HG03064 (cell line): Measurements from ENCODE around the gene AQP10.
"Not testable (repeated sequence)": the region's sequence is repeated elsewhere in the genome, so short reads cannot be mapped to it uniquely, and the experiment has no call there.

Experiments
- ATAC-seq: cut with Tn5 transposase; IDR thresholded peaks from one replicate; pipeline ENCODE4 v1.9.1; 2021; ENCODE audit warnings: low read depth; ENCODE audit not compliant: unreplicated experiment

The AQP10 gene

GRCh38 chr1:154320882-154321608 lies at the start of gene AQP10:
TSS of gene AQP10 (plus strand) at chr1:154321093. CDS start at chr1:154321156, 63 bp downstream.
- ATAC-seq = no peak

GRCh38 chr1:154272217-154272998 lies 48.5 kb upstream of the AQP10 start, which contains the start of gene HAX1:
TSS of gene HAX1 (plus strand) at chr1:154272629. CDS start at chr1:154272724, 95 bp downstream.
- ATAC-seq = peak; percentile 84

GRCh38 chr1:154272999-154273563 lies 47.8 kb upstream of the AQP10 start:
- no peak for ATAC-seq

- no peak for ATAC-seq
Observed at GRCh38 chr1:154276797-154277196, 44.1 kb upstream of the AQP10 start.

GRCh38 chr1:154287591-154287990 lies 33.3 kb upstream of the AQP10 start:
- ATAC-seq = not testable (repeated sequence)

- no peak for ATAC-seq
Observed at GRCh38 chr1:154288661-154289060, 32.2 kb upstream of the AQP10 start.

GRCh38 chr1:154290921-154291320 lies 30.0 kb upstream of the AQP10 start:
- ATAC-seq = no peak

GRCh38 chr1:154295408-154296235 lies 25.3 kb upstream of the AQP10 start:
- ATAC-seq = no peak

- no peak for ATAC-seq
Observed at GRCh38 chr1:154301582-154301981, 19.3 kb upstream of the AQP10 start.

- ATAC-seq = no peak
Observed at GRCh38 chr1:154304664-154305337, 16.1 kb upstream of the AQP10 start.

GRCh38 chr1:154306151-154306550 lies 14.7 kb upstream of the AQP10 start:
- no peak for ATAC-seq

GRCh38 chr1:154307670-154308270 lies 13.1 kb upstream of the AQP10 start:
- ATAC-seq = not testable (repeated sequence)

- not testable (repeated sequence) for ATAC-seq
Observed at GRCh38 chr1:154309136-154309535, 11.8 kb upstream of the AQP10 start.

- ATAC-seq = not testable (repeated sequence)
Observed at GRCh38 chr1:154312229-154313065, 8.4 kb upstream of the AQP10 start.

GRCh38 chr1:154313066-154313356 lies 7.9 kb upstream of the AQP10 start:
- ATAC-seq = no peak

GRCh38 chr1:154314226-154314625 lies 6.7 kb upstream of the AQP10 start:
- not testable (repeated sequence) for ATAC-seq

GRCh38 chr1:154316704-154317103 lies 4.2 kb upstream of the AQP10 start:
- ATAC-seq = no peak

- no peak for ATAC-seq
Observed at GRCh38 chr1:154318386-154318785, 2.5 kb upstream of the AQP10 start.

- not testable (repeated sequence) for ATAC-seq
Observed at GRCh38 chr1:154321609-154321934, 679 bp downstream of the AQP10 start.
